Bronchial epithelial cell (primary cell): ENCODE measurements around the gene ATF7. TPM values are rescaled to one million over a fixed set of nuclear protein-coding genes. Genes with fewer than 3 reads are reported as not detected.

Experiments
- DNase-seq: peaks from one replicate; pipeline ENCODE4 v3.0.0-alpha.2; 2010; ENCODE audit warnings: low read depth
- FAIRE-seq: peaks from 2 replicates; lab custom pipeline; 2011; peaks lifted over from hg19 to GRCh38; lab: Jason Lieb, UNC
- H3K27me3 ChIP-seq: 2 replicates; pipeline ENCODE4 v1.5.1; 2011; ENCODE audit warnings: low read length; ENCODE audit not compliant: control insufficient read depth, insufficient read depth
- H3K36me3 ChIP-seq: 2 replicates; pipeline ENCODE4 v1.5.1; 2011; ENCODE audit warnings: low read length; ENCODE audit not compliant: control insufficient read depth, insufficient read depth
- H3K4me3 ChIP-seq: 2 replicates; pipeline ENCODE4 v1.5.1; 2011; ENCODE audit warnings: mild to moderate bottlenecking, low read depth, low read length, control low read depth
- total RNA-seq: library from RNA; depleted of rRNA; stranded (reverse); fragments of >200 nt; gene quantifications from 2 replicates; pipeline ENCODE4 v1.2.1, GENCODE V29; 2014
- TF ChIP-seq, protein P1 (sequence below): IDR thresholded peaks from 2 replicates; pipeline ENCODE4 v1.5.1; 2011; ENCODE audit warnings: mild to moderate bottlenecking, moderate library complexity, low read length, control low read depth, inconsistent platforms; ENCODE audit not compliant: insufficient read depth, severe bottlenecking

ATF7 gene
- total RNA-seq, 1 donor from 2014 or later: 5.3 TPM

DNA sequence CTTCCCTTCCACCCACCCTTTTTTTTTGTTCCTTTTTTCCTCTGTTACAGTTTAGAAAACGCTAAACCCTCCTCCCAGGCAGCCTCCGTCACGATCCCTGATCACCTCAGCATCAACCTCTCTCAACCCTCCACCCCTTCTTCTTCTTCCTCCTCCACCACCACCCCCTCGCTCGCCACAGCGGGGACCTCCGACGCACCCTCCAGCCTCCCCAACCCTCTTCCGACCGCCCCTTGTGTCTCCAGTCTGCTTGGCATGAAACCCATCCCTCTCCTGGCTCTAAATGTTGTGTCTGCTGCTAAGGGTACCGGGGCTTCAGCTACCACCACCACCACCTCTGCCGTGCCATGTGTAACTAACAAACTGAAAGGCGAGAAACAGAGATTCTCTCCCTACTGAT, 151.4 kb downstream of the ATF7 start:
- H3K27me3 ChIP-seq: no peaks in the 10 kb centered on the region
- H3K4me3 ChIP-seq: no peak overlapping the region
- TF ChIP-seq, protein P1, sequence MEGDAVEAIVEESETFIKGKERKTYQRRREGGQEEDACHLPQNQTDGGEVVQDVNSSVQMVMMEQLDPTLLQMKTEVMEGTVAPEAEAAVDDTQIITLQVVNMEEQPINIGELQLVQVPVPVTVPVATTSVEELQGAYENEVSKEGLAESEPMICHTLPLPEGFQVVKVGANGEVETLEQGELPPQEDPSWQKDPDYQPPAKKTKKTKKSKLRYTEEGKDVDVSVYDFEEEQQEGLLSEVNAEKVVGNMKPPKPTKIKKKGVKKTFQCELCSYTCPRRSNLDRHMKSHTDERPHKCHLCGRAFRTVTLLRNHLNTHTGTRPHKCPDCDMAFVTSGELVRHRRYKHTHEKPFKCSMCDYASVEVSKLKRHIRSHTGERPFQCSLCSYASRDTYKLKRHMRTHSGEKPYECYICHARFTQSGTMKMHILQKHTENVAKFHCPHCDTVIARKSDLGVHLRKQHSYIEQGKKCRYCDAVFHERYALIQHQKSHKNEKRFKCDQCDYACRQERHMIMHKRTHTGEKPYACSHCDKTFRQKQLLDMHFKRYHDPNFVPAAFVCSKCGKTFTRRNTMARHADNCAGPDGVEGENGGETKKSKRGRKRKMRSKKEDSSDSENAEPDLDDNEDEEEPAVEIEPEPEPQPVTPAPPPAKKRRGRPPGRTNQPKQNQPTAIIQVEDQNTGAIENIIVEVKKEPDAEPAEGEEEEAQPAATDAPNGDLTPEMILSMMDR: no peak
- FAIRE-seq (no peak), DNase-seq (no peak)
- peaks cover 40% of the 10 kb centered on the region for H3K36me3 ChIP-seq

DNA sequence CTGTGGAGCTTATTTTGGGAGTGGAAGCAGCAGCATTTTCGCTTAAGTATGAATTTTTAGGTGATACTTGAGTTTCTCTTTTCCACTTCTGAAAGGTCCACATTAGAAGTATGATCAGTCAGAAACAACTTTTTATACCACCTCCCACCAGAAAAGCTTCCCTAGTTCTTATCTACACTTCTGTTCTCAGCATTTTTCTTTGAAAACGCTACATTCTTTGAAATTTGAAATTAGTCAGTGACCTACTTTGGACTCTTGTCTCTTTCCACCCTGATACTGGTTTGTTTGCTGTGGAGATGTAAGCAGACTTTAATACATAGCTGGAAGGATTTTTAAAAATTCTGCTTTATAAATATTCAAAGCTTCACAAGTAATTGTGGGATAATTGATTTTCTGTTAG, 152.1 kb downstream of the ATF7 start:
- TF ChIP-seq, protein P1: no peak
- no peak for FAIRE-seq
- Histone ChIP-seq H3K4me3 (no peak overlapping the region), H3K27me3 (no peaks in the 10 kb centered on the region), H3K36me3 (peaks cover 43% of the 10 kb centered on the region)
- DNase-seq: no peak

DNA sequence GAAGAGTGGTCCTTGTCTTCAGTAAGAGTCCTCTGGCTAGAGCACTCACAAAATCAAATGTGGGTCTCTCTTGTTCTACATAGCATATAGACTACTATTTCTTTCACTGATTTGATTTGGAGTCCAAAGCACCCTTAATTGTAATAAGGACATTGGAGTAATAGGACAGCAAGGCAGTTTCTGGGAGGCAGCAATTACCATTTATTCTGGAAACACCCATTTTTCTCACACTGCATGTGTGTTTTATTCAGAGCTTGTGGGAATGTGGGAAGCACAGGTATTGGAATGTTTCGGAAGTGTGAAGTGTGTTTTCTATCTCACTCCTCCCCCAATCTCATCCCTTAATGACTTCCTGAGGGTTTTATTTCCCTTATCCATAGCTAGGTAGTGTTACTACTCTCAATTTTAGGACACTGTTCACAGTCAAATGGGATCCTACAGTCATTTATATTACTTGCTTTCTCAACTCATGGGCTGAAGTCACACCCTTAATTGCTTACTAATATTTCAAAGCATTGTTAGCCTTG, 154.1 kb downstream of the ATF7 start:
- Histone ChIP-seq H3K36me3 (peaks cover 47% of the 10 kb centered on the region), H3K27me3 (no peaks in the 10 kb centered on the region), H3K4me3 (no peak overlapping the region)
- FAIRE-seq (no peak), DNase-seq (no peak)
- TF ChIP-seq, protein P1: no peak

DNA sequence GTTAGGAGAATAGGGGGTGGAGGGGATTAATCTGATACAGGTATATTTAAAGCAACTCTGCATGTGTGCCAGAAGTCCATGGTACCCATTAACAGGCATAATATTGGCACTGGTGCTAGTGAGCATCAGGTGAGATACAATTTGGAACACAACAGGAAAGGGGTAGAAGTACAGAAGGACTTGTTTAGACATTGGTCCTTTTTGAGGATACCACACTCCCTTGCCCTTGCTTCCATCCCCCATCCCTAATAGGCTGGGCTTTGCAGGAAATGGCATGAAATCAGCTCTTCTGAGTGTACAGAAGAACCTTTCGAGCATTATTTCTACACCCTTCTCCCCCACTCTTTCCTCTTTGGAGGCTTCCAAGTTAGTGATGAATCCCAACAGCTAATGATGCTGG, 157.9 kb downstream of the ATF7 start:
- FAIRE-seq: no peak
- DNase-seq: no peak
- Histone ChIP-seq H3K27me3 (no peaks in the 10 kb centered on the region), H3K36me3 (peaks cover 40% of the 10 kb centered on the region), H3K4me3 (no peak overlapping the region)
- TF ChIP-seq, protein P1: no peak

DNA sequence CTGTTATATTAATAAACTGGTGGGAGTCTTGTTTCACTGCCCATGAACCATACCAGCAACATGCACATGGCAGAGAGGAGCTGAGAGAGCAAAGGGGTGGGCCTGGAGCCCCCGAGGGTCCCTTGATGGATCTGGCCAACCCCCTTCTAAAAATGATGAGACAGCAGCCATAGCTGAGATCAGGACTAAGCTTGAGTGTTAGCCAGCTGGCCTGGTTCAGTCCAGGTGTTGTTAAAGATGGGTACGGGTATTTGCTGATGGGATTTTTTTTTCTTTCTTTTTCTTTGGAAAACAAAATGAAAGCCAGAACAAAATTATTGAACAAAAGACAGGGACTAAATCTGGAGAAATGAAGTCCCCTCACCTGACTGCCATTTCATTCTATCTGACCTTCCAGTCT, 158.3 kb downstream of the ATF7 start:
- Histone ChIP-seq H3K4me3 (no peak overlapping the region), H3K36me3 (peaks cover 43% of the 10 kb centered on the region), H3K27me3 (no peaks in the 10 kb centered on the region)
- FAIRE-seq (no peak), DNase-seq (no peak)
- TF ChIP-seq, protein P1: no peak

DNA sequence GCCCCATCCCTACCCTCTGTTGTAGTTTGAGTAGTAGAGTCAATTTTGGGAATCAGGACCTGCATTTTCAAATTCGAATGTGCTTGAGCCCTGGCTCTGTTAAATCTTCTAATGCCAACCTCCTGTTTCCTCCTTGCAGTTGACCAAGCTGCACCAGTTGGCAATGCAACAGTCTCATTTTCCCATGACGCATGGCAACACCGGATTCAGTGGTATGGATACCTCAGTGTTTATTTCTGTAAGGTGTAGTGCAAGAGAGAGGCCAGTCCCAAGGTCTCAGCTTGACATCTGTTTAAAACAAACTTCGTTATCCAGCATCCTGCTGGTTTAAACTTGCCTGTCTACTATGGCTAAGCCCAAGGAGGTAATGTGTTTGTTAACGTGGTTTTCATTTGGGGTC, 159.1 kb downstream of the ATF7 start:
- TF ChIP-seq, protein P1: no peak
- Histone ChIP-seq H3K27me3 (no peaks in the 10 kb centered on the region), H3K4me3 (no peak overlapping the region), H3K36me3 (peaks cover 47% of the 10 kb centered on the region)
- DNase-seq (no peak), FAIRE-seq (no peak)
